Fibroblast of lung (primary cell): ENCODE data around the gene KIF26B.

Source experiments
- CTCF ChIP-seq, 2 donors: IDR thresholded peaks in 1 of 2; conservative IDR thresholded peaks in 1 of 2; 1 replicate in 1 of 2; 2 replicates in 1 of 2; pipeline ENCODE4 v1.5.1; 2011 to 2012; ENCODE audit warnings: low read length in 2 of 2, control low read depth in 1 of 2, inconsistent platforms in 1 of 2, low read depth in 1 of 2, mild to moderate bottlenecking in 1 of 2
- EZH2 ChIP-seq: IDR thresholded peaks from 2 replicates; pipeline ENCODE4 v1.5.1; 2012; ENCODE audit warnings: low read length, control low read depth, mild to moderate bottlenecking; ENCODE audit errors: missing control alignments

- no peak for TF ChIP-seq CTCF (conservative IDR thresholded peaks at IDR 0.05 in 1 of 2, IDR thresholded peaks at IDR 0.05 in 1 of 2; ENCODE audit: low read depth in 1 of 2, low read length in 2 of 2)
- no peak for TF ChIP-seq EZH2
Observed at GRCh38 chr1:245246433-245246832, 91.6 kb downstream of the KIF26B start.
